Central memory CD4-positive, alpha-beta T cell (primary cell): Measurements from ENCODE around the gene MID1.

ENCODE experiments used
- DNase-seq: peaks from one replicate; pipeline ENCODE4 v3.0.0; 2022

Gene MID1

GRCh38 chrX:10574663-10575062 lies 45.7 kb downstream of the MID1 start:
- no peak for DNase-seq

- no peak for DNase-seq
Measured at GRCh38 chrX:10571260-10571659, 49.1 kb downstream of the MID1 start.

DNA sequence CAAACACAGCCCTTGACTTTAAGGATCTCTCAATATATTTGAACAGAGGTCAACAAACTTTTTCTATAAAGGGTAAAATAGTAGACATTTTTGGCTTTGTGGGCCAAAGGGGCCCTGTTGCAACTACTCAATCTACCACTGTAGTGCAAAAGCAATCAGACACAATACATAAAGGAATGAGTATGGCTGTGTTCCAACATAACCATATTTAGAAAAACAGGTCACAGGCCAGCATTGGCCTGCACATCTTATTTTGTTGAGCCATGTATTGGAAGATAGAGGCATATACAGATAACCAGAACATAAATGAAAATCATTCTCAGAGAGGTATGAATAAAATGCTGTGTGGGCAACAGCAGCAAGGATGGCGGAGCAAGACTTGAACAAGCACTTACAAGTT lies 49.8 kb downstream of the MID1 start:
- DNase-seq = no peak

GRCh38 chrX:10569946-10570345 lies 50.4 kb downstream of the MID1 start:
- DNase-seq = no peak

DNA sequence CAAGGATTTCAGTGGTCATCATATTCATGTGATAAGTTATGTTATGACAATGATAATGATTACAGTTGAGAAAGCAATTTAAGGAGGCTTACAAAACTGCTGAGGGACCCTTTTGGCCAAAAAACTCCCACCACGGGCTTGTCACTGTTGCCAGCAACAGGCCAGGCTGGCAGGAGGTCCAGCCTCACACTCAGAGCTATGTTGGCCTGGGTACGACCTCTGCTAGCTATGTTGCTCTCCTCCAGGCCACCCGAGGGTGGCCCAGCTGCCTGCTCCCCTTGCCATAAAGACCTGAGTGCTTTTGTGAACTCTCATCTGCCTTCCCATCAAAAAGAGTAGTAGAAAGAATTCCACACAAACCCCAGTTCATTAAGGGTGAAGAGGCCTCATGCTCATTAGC lies 52.0 kb downstream of the MID1 start:
- no peak for DNase-seq

DNA sequence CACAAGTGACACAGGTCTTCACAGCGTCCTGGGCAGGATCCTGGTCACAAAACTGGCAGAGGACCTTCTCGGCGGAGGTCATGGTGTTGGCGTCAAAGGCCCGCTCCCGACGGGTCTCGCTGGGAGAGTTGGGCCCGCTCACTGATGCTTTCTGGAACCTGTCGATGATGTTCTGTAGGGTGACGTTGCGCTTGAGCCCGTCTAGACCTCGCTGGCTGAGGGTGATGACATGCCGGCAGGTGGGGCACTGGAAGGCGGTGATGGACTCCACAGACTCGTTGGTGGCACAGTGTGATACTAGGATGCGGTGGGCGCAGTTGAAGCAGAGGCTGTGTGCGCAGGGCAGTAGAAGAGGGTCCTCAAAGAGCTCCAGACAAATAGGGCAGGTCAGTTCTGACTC lies 53.2 kb downstream of the MID1 start:
- no peak for DNase-seq

GRCh38 chrX:10566716-10567097 lies 53.7 kb downstream of the MID1 start:
- DNase-seq = no peak

- DNase-seq = no peak
Measured at GRCh38 chrX:10564484-10564883, 55.9 kb downstream of the MID1 start.

DNA sequence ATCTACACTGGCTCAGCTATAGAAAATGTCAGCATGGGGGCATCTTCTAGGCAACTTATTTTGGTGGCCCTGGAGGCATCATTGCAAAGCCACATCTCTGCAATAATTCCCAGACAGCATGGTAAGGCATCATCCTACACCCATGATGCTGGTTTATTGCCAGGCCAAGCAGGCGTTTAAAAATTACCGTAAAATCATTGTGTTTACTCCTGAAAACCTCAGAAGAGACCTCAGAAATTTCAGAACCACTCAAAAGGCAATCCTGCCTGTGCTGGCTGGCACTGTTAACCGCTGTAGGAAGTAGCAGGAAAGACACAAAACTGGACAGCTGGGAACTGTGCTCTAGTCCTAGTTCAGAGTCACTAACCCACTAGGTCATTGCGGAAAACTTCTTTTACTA lies 63.2 kb downstream of the MID1 start:
- no peak for DNase-seq

DNA sequence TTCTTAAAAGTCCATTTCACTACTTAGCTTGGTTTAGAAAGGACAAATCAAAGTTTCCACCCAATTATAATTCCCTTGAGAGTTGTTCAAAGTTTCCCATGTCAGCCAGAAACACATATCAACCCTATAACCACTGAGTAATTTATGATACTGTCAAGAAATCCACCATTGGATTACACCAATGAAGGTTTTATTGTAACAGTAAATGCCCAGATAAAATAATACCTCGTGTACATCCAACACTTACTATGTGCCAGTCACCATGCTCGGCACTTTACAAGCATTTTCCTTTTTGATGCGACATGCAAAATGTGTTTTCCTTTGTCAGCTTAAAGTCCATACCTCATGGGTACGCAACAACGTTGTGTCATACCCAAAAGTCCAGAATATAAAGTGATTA lies 64.0 kb downstream of the MID1 start:
- no peak for DNase-seq

- no peak for DNase-seq
Measured at GRCh38 chrX:10555846-10556245, 64.5 kb downstream of the MID1 start.

DNA sequence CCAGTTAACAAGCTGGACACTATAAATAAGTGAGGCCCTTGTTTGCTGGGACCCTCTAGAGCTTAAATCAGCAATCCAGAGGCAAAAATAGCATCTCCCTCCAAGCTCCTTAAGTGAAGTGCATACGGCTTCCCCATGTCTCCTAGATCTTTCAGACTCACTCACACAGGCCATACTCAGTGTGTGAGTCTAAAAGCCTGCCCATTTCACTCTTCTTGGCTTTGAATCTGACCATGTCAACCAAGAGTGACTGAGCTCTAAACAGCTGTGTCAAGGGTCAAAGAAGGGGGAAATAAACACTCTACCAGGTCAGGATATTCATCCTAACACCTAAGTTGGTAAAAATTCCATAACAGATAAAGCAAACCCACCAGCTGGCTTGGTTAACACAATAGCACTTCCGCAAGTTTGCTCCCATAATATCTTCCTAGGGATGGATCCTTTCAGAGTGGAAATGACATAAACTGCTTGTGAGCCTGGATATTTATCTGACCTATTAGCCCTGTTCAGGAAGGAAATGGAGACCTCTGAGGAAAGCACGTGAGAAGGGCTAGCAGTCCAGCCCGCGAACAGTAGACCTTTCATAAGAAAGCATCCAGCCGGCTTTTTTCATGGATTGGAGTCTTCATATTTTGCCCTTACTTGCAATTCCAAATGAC lies 65.6 kb downstream of the MID1 start:
- no peak for DNase-seq

- DNase-seq = no peak
Measured at GRCh38 chrX:10549280-10549679, 71.1 kb downstream of the MID1 start.

- DNase-seq = no peak
Measured at GRCh38 chrX:10548688-10549087, 71.7 kb downstream of the MID1 start.

DNA sequence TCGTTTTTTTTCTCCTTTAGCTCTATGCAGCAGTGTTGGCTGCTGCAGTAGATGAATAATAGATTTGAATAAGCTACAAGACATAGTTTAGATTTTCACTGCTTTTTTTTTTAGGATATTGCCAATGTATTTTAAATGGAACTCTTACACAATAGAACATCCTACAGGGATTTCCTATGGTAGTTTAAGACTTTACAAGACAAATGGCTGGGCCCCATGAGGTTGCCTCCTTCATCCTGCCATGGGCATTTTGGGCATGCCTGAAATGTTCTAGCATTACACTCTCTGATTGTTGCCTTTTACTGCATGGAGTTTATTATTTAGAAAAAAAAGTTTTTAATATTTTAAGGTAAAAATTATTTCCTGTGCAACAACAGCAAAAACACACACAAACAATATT lies 74.5 kb downstream of the MID1 start:
- no peak for DNase-seq

DNA sequence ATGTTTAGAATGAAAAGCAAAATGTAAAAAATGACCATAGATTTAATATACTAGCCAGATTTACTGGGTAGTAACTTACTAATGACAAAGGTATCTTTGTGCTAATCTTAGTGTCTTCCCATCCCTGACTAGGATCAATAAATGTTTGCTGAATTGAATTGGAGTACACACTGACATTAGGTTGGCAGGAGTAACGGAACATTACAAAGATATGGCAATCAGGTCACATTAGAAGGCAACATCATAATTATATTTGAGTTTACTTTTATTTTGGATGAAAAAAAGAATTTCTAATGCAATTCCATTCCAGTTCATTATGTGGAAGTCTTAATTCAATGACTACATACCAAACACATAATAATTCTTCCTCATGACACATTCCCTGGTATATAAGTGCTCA lies 77.8 kb downstream of the MID1 start:
- no peak for DNase-seq

GRCh38 chrX:10538831-10539230 lies 81.6 kb downstream of the MID1 start:
- no peak for DNase-seq

DNA sequence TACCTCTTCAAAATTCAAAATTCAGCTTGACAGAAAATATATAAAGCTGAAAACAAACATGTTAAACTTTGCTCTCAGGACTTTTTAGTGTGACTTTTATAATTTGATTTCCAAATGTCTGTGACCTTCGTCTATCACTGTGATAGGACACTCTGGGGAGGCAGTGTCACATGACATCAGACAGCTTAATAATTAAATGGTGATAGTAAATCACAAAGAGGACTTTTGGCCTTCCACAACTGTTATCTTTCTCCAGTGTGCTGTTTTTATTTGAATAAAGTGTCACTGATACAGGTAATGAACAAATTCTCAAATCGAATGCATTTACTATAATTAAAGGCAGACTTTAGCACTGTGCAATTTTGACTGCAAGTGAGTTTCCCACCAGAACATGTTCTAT lies 83.1 kb downstream of the MID1 start:
- DNase-seq = no peak

DNA sequence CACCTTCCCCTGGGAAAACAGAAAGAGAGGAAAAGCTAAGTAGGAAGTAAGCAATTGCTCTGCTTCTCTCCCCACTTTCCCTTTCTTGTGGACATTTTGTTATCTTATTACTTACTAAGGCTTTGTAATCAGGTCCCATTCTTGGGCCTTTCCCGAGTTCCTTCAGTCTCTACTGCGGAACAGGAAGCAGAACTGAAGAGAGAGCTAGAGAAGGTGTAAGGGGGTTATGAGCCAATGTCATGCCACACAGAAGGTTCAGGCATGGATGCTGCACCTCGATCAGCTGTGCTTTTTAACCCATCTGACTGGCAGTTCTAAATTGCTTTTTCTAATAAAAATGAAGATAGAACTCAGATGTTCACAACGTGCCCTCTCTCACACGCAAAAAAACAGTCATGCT lies 83.6 kb downstream of the MID1 start:
- no peak for DNase-seq

- no peak for DNase-seq
Measured at GRCh38 chrX:10534611-10535010, 85.8 kb downstream of the MID1 start.

DNA sequence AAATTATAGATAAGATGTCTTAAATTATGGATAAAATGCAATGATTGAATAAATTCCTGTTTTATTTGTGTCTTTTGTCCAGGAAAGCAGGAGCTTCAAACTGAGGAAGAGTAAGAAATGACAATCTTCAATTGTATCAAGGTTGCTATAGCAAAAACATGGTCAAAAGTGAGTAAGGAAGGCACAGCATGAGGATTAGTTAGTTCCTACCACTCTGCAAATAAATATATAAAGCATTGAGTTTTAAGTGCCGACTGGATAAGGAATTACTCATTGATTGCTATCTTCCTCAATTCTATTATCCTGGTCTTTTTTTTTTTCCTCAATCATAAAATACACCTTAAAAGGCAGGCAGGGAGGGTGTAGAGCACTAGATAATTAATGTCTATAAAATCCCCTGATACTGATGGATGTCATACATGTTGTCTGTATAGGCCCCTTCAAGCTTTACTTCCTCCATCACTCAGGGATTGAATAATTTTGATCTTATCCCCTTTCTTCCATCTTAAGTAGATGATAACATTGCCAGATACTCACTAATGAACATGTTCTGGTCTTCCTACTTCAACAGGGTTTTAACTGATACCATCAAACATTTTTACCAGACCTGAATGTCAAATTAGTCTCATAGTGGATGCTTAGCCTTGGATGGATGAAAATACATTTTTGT lies 86.6 kb downstream of the MID1 start:
- DNase-seq = no peak

DNA sequence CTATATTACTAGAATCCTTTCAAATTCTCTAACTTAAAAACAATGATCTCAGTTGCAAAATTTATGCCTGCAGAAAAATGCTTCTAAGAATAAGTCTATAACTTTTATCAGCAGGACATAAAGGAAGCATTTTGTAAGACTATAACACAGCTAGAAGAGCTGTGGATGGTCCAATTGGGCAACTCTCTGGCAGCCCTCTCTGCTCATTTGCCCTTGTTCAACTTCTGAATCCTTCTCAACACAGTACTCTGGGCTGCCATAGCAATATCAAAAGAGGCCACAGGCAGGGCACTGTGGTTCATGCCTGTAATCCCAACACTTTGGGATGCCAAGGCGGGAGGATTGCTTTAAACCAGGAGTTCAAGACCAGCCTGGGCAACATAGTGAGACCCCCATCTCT lies 88.5 kb downstream of the MID1 start:
- DNase-seq = no peak

DNA sequence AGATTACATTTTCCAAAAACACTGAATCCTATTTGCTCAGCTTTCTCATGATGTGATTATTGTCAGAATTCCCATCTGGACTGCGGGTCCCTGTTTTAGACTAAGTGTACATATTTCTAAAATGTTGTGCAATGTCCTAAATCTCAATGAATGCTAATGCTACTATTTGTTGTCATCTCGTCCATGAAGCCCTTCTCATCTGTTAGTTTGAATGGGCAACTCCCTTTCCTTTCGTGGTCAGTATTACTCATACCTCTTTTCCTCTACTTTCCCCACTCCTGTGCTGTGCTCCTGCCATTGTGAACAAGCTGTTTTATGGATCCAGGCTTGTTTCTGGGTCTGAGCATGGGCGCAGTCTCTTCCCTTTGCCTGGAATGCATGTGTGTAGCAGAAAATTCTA lies 91.0 kb downstream of the MID1 start:
- DNase-seq = no peak

- DNase-seq = no peak
Measured at GRCh38 chrX:10526451-10526850, 93.9 kb downstream of the MID1 start.
